GM23338 (cell line): ENCODE data around the gene SCP2. TPM values are rescaled to one million over a fixed set of nuclear protein-coding genes. Genes with fewer than 3 reads are reported as not detected.

Experiments used
- ATAC-seq: fragments of 200-7000 bp; cut with Tn5 transposase; 3 replicates; pipeline ENCODE4 v1.9.1; 2020
- DNase-seq: peaks from one replicate; pipeline ENCODE4 v3.0.0-alpha.2; 2015; ENCODE audit warnings: low spot score
- H2AFZ ChIP-seq: fragments of 200-600 bp; sonication (generic); 2 replicates; pipeline ENCODE4 v1.8.0; 2016; ENCODE audit warnings: antibody characterized with exemption, mild to moderate bottlenecking, moderate library complexity
- H3F3A ChIP-seq: fragments of 200-600 bp; sonication (generic); replicated peaks from 2 replicates; pipeline ENCODE4 v1.8.0; 2017; ENCODE audit warnings: antibody characterized with exemption, mixed run types, low read depth
- H3K27ac ChIP-seq: fragments of 200-600 bp; sonication (generic); 2 replicates; pipeline ENCODE4 v1.6.1; 2016; ENCODE audit warnings: low read depth
- H3K27me3 ChIP-seq: fragments of 200-600 bp; sonication (generic); 2 replicates; pipeline ENCODE4 v1.8.0; 2016; ENCODE audit warnings: mild to moderate bottlenecking, mixed run types, moderate library complexity; ENCODE audit not compliant: insufficient read depth
- H3K36me3 ChIP-seq: fragments of 200-600 bp; sonication (generic); 2 replicates; pipeline ENCODE4 v1.8.0; 2016; ENCODE audit warnings: mild to moderate bottlenecking; ENCODE audit not compliant: insufficient read depth
- H3K4me1 ChIP-seq: fragments of 200-600 bp; sonication (generic); 2 replicates; pipeline ENCODE4 v1.8.0; 2016; ENCODE audit warnings: mild to moderate bottlenecking, moderate library complexity; ENCODE audit not compliant: insufficient read depth
- H3K4me2 ChIP-seq: fragments of 200-600 bp; sonication (generic); 2 replicates; pipeline ENCODE4 v1.7.1; 2017; ENCODE audit warnings: mixed run types
- H3K4me3 ChIP-seq: fragments of 200-600 bp; sonication (generic); 2 replicates; pipeline ENCODE4 v1.6.1; 2016; ENCODE audit warnings: mixed run types
- H3K79me2 ChIP-seq: fragments of 200-600 bp; sonication (generic); replicated peaks from 2 replicates; pipeline ENCODE4 v1.8.0; 2017; ENCODE audit warnings: mild to moderate bottlenecking; ENCODE audit not compliant: insufficient read depth
- H3K9me2 ChIP-seq: fragments of 200-600 bp; sonication (generic); 2 replicates; pipeline ENCODE4 v1.8.0; 2017; ENCODE audit not compliant: insufficient read depth
- H4K20me1 ChIP-seq: fragments of 200-600 bp; sonication (generic); replicated peaks from 2 replicates; pipeline ENCODE4 v1.8.0; 2017; ENCODE audit warnings: mild to moderate bottlenecking; ENCODE audit not compliant: insufficient read depth
- H3K27ac Mint-ChIP-seq: 2 replicates; pipeline ENCODE4 v1.8.0; 2020; ENCODE audit warnings: inconsistent platforms, mild to moderate bottlenecking, moderate library complexity, mixed read lengths
- H3K27me3 Mint-ChIP-seq: 3 replicates; pipeline ENCODE4 v1.8.0; 2022; ENCODE audit warnings: low read depth, mild to moderate bottlenecking, moderate library complexity, mixed read lengths, inconsistent platforms; ENCODE audit not compliant: insufficient read depth, poor library complexity
- H3K36me3 Mint-ChIP-seq: 3 replicates; pipeline ENCODE4 v1.8.0; 2021; ENCODE audit warnings: low read depth, mild to moderate bottlenecking, inconsistent platforms, moderate library complexity, mixed read lengths
- H3K4me1 Mint-ChIP-seq: 3 replicates; pipeline ENCODE4 v1.8.0; 2020; ENCODE audit warnings: mild to moderate bottlenecking, inconsistent platforms, mixed read lengths
- H3K4me3 Mint-ChIP-seq: 3 replicates; pipeline ENCODE4 v1.8.0; 2021; ENCODE audit warnings: moderate library complexity, mild to moderate bottlenecking, inconsistent platforms, mixed read lengths
- H3K9me3 Mint-ChIP-seq: 3 replicates; pipeline ENCODE4 v1.8.0; 2020; ENCODE audit warnings: moderate library complexity, mild to moderate bottlenecking, inconsistent platforms, mixed read lengths
- CREB1 ChIP-seq: fragments of 250-450 bp; sonication (Bioruptor Pico); IDR thresholded peaks from 2 replicates; pipeline ENCODE4 v1.5.0; 2020; ENCODE audit warnings: low read depth, mild to moderate bottlenecking, moderate library complexity
- EZH2 ChIP-seq: fragments of 200-600 bp; sonication (generic); IDR thresholded peaks from one replicate; pipeline ENCODE4 v1.8.0; 2017; ENCODE audit warnings: antibody characterized with exemption, mild to moderate bottlenecking, low read depth; ENCODE audit not compliant: unreplicated experiment
- EZH2phosphoT487 ChIP-seq: fragments of 200-600 bp; sonication (generic); IDR thresholded peaks from one replicate; pipeline ENCODE4 v1.8.1; 2018; ENCODE audit warnings: antibody characterized with exemption; ENCODE audit not compliant: unreplicated experiment
- JUNB ChIP-seq: IDR thresholded peaks from one replicate; pipeline ENCODE4 v1.6.1; 2016; ENCODE audit warnings: antibody characterized with exemption; ENCODE audit not compliant: unreplicated experiment
- NANOG ChIP-seq: IDR thresholded peaks from 2 replicates; pipeline ENCODE4 v1.6.1; 2016; ENCODE audit warnings: antibody characterized with exemption, borderline replicate concordance
- POLR2AphosphoS5 ChIP-seq: IDR thresholded peaks from 2 replicates; pipeline ENCODE4 v1.6.1; 2016; ENCODE audit warnings: antibody characterized with exemption, low read depth
- STAT1 ChIP-seq: IDR thresholded peaks from one replicate; pipeline ENCODE4 v1.6.1; 2016; ENCODE audit warnings: antibody characterized with exemption; ENCODE audit not compliant: unreplicated experiment
- ZNF114 ChIP-seq: fragments of 250-450 bp; sonication (Bioruptor Pico); IDR thresholded peaks from 2 replicates; pipeline ENCODE4 v1.5.0; 2020; ENCODE audit warnings: mild to moderate bottlenecking, moderate library complexity
- ZNF331 ChIP-seq: fragments of 250-450 bp; sonication (Bioruptor Pico); IDR thresholded peaks from 2 replicates; pipeline ENCODE4 v1.5.0; 2020; ENCODE audit warnings: low read depth, mild to moderate bottlenecking, moderate library complexity
- polyA plus RNA-seq: library from polyadenylated mRNA; unstranded; fragments of >200 nt; fragmentation: Nextera tagmentation; extraction: Ambion mirVana; gene quantifications from 2 replicates; pipeline ENCODE4 v1.2.1, GENCODE V29; 2016
- total RNA-seq: library from RNA; depleted of rRNA; stranded (reverse); fragments of >200 nt; shearing (Covaris generic); gene quantifications from 2 replicates; pipeline ENCODE4 v1.2.3, GENCODE V29; 2014
- TF ChIP-seq, protein P1 (sequence below): IDR thresholded peaks from 2 replicates; pipeline ENCODE4 v1.6.1; 2016; ENCODE audit warnings: antibody characterized with exemption
- TF ChIP-seq, protein P2 (sequence below): IDR thresholded peaks from one replicate; pipeline ENCODE4 v1.6.1; 2018; ENCODE audit warnings: antibody characterized with exemption; ENCODE audit not compliant: unreplicated experiment
- TF ChIP-seq, protein P3 (sequence below): fragments of 250-450 bp; sonication (Bioruptor Pico); IDR thresholded peaks from 2 replicates; pipeline ENCODE4 v1.5.0; 2020; ENCODE audit warnings: mild to moderate bottlenecking, moderate library complexity
- TF ChIP-seq, protein P4 (sequence below), 2 experiments: fragments of 200-600 bp in 1 of 2; sonication (generic) in 1 of 2; conservative IDR thresholded peaks; 2 replicates each; pipeline versions ENCODE4 v1.5.1 to v1.6.1; 2016 to 2017; ENCODE audit warnings: antibody characterized with exemption in 2 of 2, low read depth in 2 of 2, mild to moderate bottlenecking in 2 of 2, moderate library complexity in 1 of 2

SCP2 gene
- total and polyA plus RNA-seq, 2 experiments from 2014 or later, result 66.3 to 116 TPM

DNA sequence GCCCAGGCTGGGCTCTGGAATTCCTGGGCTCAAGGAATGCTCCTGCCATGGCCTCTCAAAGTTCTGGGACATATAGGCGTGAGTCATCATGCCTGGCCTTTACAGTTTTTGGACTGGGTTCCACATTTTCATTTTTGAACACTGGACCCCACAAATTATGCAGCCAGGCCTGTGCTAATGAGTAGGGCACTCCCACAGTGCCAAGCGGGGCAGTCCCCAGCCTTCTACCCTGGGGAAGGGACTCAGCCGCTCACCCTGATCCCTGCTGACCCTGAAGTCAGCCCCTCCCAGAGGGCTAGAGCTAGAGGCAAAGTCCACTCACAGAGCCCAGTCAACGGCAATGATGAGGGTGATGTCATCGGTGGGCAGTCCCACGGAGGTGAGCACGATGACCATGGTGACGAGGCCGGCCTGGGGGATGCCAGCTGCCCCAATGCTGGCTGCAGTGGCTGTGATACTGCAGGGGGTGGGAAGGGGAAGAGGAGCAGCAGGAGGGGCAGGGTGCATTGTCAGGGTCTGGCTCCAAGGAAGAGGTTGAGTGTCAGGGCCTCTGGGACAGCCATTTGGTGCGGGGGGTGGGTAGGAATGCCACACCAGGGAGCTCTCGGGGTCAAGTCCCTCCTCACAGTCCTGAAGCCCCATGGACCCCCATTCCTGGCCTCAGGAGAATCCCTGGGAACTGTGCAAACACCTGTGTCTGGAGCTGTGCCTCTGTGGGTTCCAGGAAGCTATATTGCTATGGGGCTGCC, 162.6 kb downstream of the SCP2 start:
- Mint-ChIP-seq H3K4me3 (no peak overlapping the region), H3K36me3 (no peaks in the 10 kb centered on the region), H3K27me3 (peaks cover 4% of the 10 kb centered on the region), H3K9me3 (no peaks in the 10 kb centered on the region), H3K27ac (no peak overlapping the region), H3K4me1 (peaks cover 3% of the 10 kb centered on the region; the same call in 1 of the 3 replicates)
- Histone ChIP-seq H3K36me3 (no peaks in the 10 kb centered on the region), H3K79me2 (no peaks in the 10 kb centered on the region), H3K27me3 (no peaks in the 10 kb centered on the region), H4K20me1 (no peaks in the 10 kb centered on the region), H3K4me3 (no peak overlapping the region), H3K27ac (no peak overlapping the region), H3K4me1 (no peaks in the 10 kb centered on the region), H3K4me2 (no peak overlapping the region), H3K9me2 (no peaks in the 10 kb centered on the region), H3F3A (no peaks in the 10 kb centered on the region; the same call in 1 of the 2 replicates), H2AFZ (no peak overlapping the region)
- DNase-seq (no peak), ATAC-seq (no peak)
- TF ChIP-seq EZH2, result no peak
- TF ChIP-seq POLR2AphosphoS5, result no peak
- TF ChIP-seq, protein P1, sequence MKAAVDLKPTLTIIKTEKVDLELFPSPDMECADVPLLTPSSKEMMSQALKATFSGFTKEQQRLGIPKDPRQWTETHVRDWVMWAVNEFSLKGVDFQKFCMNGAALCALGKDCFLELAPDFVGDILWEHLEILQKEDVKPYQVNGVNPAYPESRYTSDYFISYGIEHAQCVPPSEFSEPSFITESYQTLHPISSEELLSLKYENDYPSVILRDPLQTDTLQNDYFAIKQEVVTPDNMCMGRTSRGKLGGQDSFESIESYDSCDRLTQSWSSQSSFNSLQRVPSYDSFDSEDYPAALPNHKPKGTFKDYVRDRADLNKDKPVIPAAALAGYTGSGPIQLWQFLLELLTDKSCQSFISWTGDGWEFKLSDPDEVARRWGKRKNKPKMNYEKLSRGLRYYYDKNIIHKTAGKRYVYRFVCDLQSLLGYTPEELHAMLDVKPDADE, result no peak
- TF ChIP-seq, protein P2, sequence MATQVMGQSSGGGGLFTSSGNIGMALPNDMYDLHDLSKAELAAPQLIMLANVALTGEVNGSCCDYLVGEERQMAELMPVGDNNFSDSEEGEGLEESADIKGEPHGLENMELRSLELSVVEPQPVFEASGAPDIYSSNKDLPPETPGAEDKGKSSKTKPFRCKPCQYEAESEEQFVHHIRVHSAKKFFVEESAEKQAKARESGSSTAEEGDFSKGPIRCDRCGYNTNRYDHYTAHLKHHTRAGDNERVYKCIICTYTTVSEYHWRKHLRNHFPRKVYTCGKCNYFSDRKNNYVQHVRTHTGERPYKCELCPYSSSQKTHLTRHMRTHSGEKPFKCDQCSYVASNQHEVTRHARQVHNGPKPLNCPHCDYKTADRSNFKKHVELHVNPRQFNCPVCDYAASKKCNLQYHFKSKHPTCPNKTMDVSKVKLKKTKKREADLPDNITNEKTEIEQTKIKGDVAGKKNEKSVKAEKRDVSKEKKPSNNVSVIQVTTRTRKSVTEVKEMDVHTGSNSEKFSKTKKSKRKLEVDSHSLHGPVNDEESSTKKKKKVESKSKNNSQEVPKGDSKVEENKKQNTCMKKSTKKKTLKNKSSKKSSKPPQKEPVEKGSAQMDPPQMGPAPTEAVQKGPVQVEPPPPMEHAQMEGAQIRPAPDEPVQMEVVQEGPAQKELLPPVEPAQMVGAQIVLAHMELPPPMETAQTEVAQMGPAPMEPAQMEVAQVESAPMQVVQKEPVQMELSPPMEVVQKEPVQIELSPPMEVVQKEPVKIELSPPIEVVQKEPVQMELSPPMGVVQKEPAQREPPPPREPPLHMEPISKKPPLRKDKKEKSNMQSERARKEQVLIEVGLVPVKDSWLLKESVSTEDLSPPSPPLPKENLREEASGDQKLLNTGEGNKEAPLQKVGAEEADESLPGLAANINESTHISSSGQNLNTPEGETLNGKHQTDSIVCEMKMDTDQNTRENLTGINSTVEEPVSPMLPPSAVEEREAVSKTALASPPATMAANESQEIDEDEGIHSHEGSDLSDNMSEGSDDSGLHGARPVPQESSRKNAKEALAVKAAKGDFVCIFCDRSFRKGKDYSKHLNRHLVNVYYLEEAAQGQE, result no peak
- no peak for TF ChIP-seq CREB1
- TF ChIP-seq JUNB, result no peak
- TF ChIP-seq STAT1, result no peak
- no peak for TF ChIP-seq NANOG
- TF ChIP-seq EZH2phosphoT487, result no peak
- TF ChIP-seq, protein P3, sequence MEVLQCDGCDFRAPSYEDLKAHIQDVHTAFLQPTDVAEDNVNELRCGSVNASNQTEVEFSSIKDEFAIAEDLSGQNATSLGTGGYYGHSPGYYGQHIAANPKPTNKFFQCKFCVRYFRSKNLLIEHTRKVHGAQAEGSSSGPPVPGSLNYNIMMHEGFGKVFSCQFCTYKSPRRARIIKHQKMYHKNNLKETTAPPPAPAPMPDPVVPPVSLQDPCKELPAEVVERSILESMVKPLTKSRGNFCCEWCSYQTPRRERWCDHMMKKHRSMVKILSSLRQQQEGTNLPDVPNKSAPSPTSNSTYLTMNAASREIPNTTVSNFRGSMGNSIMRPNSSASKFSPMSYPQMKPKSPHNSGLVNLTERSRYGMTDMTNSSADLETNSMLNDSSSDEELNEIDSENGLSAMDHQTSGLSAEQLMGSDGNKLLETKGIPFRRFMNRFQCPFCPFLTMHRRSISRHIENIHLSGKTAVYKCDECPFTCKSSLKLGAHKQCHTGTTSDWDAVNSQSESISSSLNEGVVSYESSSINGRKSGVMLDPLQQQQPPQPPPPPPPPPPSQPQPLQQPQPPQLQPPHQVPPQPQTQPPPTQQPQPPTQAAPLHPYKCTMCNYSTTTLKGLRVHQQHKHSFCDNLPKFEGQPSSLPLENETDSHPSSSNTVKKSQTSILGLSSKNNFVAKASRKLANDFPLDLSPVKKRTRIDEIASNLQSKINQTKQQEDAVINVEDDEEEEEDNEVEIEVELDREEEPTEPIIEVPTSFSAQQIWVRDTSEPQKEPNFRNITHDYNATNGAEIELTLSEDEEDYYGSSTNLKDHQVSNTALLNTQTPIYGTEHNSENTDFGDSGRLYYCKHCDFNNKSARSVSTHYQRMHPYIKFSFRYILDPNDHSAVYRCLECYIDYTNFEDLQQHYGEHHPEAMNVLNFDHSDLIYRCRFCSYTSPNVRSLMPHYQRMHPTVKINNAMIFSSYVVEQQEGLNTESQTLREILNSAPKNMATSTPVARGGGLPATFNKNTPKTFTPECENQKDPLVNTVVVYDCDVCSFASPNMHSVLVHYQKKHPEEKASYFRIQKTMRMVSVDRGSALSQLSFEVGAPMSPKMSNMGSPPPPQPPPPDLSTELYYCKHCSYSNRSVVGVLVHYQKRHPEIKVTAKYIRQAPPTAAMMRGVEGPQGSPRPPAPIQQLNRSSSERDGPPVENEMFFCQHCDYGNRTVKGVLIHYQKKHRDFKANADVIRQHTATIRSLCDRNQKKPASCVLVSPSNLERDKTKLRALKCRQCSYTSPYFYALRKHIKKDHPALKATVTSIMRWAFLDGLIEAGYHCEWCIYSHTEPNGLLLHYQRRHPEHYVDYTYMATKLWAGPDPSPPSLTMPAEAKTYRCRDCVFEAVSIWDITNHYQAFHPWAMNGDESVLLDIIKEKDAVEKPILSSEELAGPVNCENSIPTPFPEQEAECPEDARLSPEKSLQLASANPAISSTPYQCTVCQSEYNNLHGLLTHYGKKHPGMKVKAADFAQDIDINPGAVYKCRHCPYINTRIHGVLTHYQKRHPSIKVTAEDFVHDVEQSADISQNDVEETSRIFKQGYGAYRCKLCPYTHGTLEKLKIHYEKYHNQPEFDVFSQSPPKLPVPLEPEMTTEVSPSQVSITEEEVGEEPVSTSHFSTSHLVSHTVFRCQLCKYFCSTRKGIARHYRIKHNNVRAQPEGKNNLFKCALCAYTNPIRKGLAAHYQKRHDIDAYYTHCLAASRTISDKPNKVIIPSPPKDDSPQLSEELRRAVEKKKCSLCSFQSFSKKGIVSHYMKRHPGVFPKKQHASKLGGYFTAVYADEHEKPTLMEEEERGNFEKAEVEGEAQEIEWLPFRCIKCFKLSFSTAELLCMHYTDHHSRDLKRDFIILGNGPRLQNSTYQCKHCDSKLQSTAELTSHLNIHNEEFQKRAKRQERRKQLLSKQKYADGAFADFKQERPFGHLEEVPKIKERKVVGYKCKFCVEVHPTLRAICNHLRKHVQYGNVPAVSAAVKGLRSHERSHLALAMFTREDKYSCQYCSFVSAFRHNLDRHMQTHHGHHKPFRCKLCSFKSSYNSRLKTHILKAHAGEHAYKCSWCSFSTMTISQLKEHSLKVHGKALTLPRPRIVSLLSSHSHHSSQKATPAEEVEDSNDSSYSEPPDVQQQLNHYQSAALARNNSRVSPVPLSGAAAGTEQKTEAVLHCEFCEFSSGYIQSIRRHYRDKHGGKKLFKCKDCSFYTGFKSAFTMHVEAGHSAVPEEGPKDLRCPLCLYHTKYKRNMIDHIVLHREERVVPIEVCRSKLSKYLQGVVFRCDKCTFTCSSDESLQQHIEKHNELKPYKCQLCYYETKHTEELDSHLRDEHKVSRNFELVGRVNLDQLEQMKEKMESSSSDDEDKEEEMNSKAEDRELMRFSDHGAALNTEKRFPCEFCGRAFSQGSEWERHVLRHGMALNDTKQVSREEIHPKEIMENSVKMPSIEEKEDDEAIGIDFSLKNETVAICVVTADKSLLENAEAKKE (CRISPR knock-in tag), result no peak
- TF ChIP-seq, protein P4, sequence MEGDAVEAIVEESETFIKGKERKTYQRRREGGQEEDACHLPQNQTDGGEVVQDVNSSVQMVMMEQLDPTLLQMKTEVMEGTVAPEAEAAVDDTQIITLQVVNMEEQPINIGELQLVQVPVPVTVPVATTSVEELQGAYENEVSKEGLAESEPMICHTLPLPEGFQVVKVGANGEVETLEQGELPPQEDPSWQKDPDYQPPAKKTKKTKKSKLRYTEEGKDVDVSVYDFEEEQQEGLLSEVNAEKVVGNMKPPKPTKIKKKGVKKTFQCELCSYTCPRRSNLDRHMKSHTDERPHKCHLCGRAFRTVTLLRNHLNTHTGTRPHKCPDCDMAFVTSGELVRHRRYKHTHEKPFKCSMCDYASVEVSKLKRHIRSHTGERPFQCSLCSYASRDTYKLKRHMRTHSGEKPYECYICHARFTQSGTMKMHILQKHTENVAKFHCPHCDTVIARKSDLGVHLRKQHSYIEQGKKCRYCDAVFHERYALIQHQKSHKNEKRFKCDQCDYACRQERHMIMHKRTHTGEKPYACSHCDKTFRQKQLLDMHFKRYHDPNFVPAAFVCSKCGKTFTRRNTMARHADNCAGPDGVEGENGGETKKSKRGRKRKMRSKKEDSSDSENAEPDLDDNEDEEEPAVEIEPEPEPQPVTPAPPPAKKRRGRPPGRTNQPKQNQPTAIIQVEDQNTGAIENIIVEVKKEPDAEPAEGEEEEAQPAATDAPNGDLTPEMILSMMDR (conservative IDR thresholded peaks at IDR 0.05; ENCODE audit: low read depth in 2 of 2), result no peak
- no peak for TF ChIP-seq ZNF331
- no peak for TF ChIP-seq ZNF114 (CRISPR knock-in tag)
